Peyer's patch (tissue), 4 donors: Measurements from ENCODE around the gene PBLD. TPM values are rescaled to one million over a fixed set of nuclear protein-coding genes. Genes with fewer than 3 reads are reported as not detected.

Experiments used
- DNase-seq, 3 donors: peaks; one replicate each; pipeline ENCODE4 v3.0.0-alpha.2; 2017 to 2019
- H3K27ac ChIP-seq, 4 donors: fragments of 200-600 bp; sonication (generic); one replicate each; pipeline ENCODE4 v1.5.1; 2016 to 2019
- H3K27me3 ChIP-seq, 2 donors: fragments of 200-600 bp; sonication (generic); one replicate each; pipeline ENCODE4 v1.5.1; 2019
- H3K36me3 ChIP-seq, 3 donors: fragments of 200-600 bp; sonication (generic); one replicate each; pipeline ENCODE4 v1.5.1; 2016 to 2019
- H3K4me1 ChIP-seq, 4 donors: fragments of 200-600 bp; sonication (generic); one replicate each; pipeline ENCODE4 v1.5.1; 2016 to 2019
- H3K4me3 ChIP-seq, 4 donors: fragments of 200-600 bp; sonication (generic); 1 replicate in 3 of 4; 2 replicates in 1 of 4; pipeline ENCODE4 v1.5.1; 2016 to 2019; ENCODE audit warnings: mild to moderate bottlenecking in 1 of 4
- H3K9me3 ChIP-seq, 4 donors: fragments of 200-600 bp; sonication (generic); one replicate each; pipeline ENCODE4 v1.5.1; 2016 to 2019; ENCODE audit warnings: mild to moderate bottlenecking in 1 of 4
- POLR2A ChIP-seq, 2 donors: fragments of 450-650 bp; IDR thresholded peaks; one replicate each; pipeline ENCODE4 v1.5.1; 2017; ENCODE audit warnings: antibody characterized with exemption in 2 of 2, mild to moderate bottlenecking in 2 of 2, moderate library complexity in 2 of 2
- total RNA-seq, 4 donors: library from RNA; depleted of rRNA; stranded (reverse); fragments of >200 nt; gene quantifications; one replicate each; pipeline ENCODE4 v1.1.0, GENCODE V29; 2016
- TF ChIP-seq, protein P1 (sequence below), 6 experiments: fragments of 450-650 bp in 4 of 6; fragments of 200-600 bp in 2 of 6; sonication (generic) in 1 of 6; IDR thresholded peaks; one replicate each; pipeline ENCODE4 v1.5.1; 2017 to 2019; ENCODE audit warnings: antibody characterized with exemption in 6 of 6, mild to moderate bottlenecking in 3 of 6, moderate library complexity in 1 of 6

The PBLD gene
- total RNA-seq, 4 donors from 2014 or later = 30.5 to 241 (median 182) TPM

DNA sequence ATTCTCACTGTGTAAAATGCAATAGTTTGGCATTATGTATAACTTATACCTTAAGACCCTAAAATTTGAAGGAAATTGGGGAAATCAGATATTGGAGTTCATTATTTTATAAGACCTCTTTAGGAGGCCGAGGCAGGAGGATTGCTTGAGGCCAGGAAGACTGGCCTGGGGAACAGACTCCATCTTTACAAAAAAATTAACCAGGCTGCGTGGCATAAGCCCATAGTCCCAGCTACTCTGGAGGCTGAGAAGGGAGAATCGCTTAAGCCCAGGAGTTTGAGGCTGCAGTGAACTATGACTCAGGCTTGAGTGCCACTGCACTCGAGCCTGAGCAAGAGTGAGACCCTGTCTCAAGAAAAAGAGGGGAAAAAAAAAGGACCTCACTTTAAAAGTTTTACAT is 14.0 kb upstream of the PBLD start:
- H3K9me3 ChIP-seq = no peaks in the 10 kb centered on the region
- H3K4me3 ChIP-seq = no peak overlapping the region
- no peaks in the 10 kb centered on the region for H3K27me3 ChIP-seq
- TF ChIP-seq, protein P1, sequence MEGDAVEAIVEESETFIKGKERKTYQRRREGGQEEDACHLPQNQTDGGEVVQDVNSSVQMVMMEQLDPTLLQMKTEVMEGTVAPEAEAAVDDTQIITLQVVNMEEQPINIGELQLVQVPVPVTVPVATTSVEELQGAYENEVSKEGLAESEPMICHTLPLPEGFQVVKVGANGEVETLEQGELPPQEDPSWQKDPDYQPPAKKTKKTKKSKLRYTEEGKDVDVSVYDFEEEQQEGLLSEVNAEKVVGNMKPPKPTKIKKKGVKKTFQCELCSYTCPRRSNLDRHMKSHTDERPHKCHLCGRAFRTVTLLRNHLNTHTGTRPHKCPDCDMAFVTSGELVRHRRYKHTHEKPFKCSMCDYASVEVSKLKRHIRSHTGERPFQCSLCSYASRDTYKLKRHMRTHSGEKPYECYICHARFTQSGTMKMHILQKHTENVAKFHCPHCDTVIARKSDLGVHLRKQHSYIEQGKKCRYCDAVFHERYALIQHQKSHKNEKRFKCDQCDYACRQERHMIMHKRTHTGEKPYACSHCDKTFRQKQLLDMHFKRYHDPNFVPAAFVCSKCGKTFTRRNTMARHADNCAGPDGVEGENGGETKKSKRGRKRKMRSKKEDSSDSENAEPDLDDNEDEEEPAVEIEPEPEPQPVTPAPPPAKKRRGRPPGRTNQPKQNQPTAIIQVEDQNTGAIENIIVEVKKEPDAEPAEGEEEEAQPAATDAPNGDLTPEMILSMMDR (IDR thresholded peaks at IDR 0.05) = no peak
- peaks cover 0 to 73% (median 0%) of the 10 kb centered on the region in 3 donors for H3K36me3 ChIP-seq
- no peak overlapping the region for H3K27ac ChIP-seq
- no peak for DNase-seq
- no peaks in the 10 kb centered on the region for H3K4me1 ChIP-seq

DNA sequence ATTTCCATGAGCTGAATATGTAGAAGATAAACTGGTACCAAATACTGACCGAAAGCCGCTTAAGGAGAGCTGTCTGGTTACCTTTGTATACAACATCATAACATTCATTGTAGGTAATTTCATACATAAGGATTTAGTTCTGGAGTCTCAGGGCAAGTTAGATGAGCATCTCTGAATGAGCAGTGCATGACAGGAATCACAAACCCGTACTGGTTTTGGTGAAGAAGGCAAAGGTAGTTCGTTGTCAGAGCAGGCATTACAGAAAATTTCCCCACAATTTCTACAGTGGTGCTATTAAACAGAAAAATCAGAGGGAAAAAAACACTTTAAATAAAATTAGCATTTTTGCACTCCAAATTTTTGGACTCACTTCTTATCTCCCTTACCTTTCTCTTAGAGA is 12.9 kb upstream of the PBLD start:
- TF ChIP-seq, protein P1 (IDR thresholded peaks at IDR 0.05) = no peak
- no peak for TF ChIP-seq POLR2A (IDR thresholded peaks at IDR 0.05)
- DNase-seq = no peak
- Histone ChIP-seq H3K4me1 (no peaks in the 10 kb centered on the region), H3K27me3 (no peaks in the 10 kb centered on the region), H3K36me3 (peaks cover 0 to 73% (median 2%) of the 10 kb centered on the region in 3 donors), H3K27ac (no peak overlapping the region), H3K9me3 (no peaks in the 10 kb centered on the region), H3K4me3 (no peak overlapping the region)

DNA sequence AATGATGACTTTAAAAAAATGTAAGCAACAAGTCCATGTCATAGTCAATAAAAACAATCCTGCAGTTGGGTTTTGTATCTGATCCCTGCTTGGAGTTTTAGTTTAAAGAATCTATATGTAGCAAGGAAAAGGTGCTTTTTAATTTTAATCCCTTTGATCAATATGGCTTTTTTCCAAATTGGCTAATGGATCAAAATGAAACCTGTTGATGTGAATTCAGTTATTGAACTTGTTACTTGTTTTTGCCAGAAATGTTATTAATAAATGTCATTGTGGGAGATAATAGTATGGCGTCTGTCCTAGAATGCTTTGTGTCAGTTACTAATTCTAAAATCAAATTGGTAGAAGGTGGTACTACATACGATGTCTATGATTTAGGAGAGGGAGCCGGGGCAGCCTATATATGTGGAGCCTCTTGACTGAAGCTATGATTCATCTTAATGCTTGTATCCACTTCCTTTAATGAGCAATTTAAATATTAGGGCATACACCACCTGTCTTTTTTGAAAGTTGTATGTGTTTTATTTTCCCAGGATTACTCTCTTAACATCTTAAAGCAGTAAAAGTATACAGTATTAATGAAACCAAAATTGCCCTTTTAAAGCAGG is 10.3 kb upstream of the PBLD start:
- H3K9me3 ChIP-seq = no peaks in the 10 kb centered on the region
- no peak overlapping the region for H3K27ac ChIP-seq
- H3K36me3 ChIP-seq = peaks cover 3 to 84% (median 6%) of the 10 kb centered on the region in 3 donors
- H3K4me1 ChIP-seq = no peaks in the 10 kb centered on the region
- no peak for TF ChIP-seq POLR2A (IDR thresholded peaks at IDR 0.05)
- TF ChIP-seq, protein P1 (IDR thresholded peaks at IDR 0.05) = no peak
- H3K4me3 ChIP-seq = no peak overlapping the region
- H3K27me3 ChIP-seq = no peaks in the 10 kb centered on the region
- DNase-seq = no peak

DNA sequence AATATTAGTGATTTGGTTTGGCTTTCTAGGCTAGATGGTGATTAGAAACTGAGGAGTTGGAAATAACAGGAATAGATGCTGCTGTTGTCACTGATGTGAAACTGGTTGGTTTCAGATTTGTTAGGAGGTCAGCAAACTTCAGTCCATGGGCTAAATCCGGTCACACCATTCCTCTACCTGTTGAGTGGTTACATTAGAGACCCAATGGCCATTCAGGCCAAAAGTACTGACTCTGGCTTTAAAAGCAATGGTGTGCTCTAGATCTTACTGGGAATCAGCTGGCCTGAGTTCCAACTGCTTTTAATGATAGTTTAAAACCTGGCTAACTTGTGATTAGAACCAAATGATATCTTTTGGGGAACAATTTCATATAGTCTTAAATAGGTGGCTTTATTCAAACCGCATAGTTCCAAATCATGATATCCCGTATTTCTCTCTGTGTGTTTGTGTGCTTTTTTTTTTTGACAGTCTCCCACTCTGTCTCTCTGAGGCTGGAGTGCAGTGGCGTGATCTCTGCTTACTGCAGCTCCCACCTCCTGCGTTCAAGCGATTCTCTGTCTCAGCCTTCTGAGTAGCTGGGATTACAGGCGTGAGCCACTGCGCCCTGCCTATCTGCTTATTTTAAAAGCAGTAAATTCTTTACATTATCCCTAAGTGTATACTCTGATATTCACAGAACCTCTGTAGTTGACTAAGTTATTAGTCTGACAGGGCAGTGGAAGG is 7.8 kb upstream of the PBLD start:
- Histone ChIP-seq H3K4me3 (no peak overlapping the region), H3K36me3 (peaks cover 3 to 73% (median 6%) of the 10 kb centered on the region in 3 donors), H3K4me1 (peaks cover 0 to 25% (median 8%) of the 10 kb centered on the region in 4 donors), H3K9me3 (no peaks in the 10 kb centered on the region), H3K27me3 (no peaks in the 10 kb centered on the region), H3K27ac (no peak overlapping the region)
- TF ChIP-seq, protein P1 (IDR thresholded peaks at IDR 0.05) = no peak
- no peak for TF ChIP-seq POLR2A (IDR thresholded peaks at IDR 0.05)
- DNase-seq = no peak

DNA sequence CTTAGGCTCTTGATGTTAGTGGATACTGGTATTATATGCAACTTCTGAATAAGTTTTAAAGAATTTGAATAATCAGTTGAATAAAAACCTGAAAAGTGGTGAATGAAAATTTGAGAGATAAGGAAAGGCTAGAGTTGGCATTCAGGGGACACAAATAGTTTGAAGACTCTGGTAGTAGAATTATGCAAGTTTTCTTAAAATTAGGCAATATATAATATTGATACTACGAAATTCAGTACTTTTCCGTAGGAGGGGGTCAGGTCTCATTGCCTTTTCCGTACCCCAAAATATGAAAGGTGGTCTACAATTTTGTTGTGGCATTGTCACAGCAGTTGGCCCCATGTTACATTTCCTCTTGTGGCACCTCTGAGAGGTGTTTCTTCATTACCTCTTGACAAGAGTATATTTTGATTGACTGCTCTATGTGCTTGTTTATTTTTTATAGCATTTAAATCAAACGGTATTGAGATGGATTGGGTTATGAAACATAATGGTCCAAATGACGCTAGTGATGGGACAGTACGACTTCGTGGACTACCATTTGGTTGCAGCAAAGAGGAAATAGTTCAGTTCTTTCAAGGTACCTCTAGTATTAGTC is 4.1 kb upstream of the PBLD start:
- Histone ChIP-seq H3K36me3 (peaks cover 3 to 40% (median 6%) of the 10 kb centered on the region in 3 donors), H3K27me3 (no peaks in the 10 kb centered on the region), H3K27ac (no peak overlapping the region), H3K4me1 (peaks cover 0 to 27% (median 11%) of the 10 kb centered on the region in 4 donors), H3K4me3 (peak overlapping the region in 1 of 4 donors; percentile 14), H3K9me3 (no peaks in the 10 kb centered on the region)
- no peak for DNase-seq
- no peak for TF ChIP-seq POLR2A (IDR thresholded peaks at IDR 0.05)
- TF ChIP-seq, protein P1 (IDR thresholded peaks at IDR 0.05) = no peak
